ENCODE results near the gene STOX2.
"Not testable (repeated sequence)": the region's sequence is repeated elsewhere in the genome, so short reads cannot be mapped to it uniquely, and the experiment has no call there.

The STOX2 gene

GRCh38 chr4:184024637-184025036 lies 119.5 kb downstream of the STOX2 start:
- no peak for DNase-seq

GRCh38 chr4:184028561-184029374 lies 123.7 kb downstream of the STOX2 start:
- DNase-seq: no peak

- no peak for DNase-seq
Measured at GRCh38 chr4:184030036-184030435, 124.9 kb downstream of the STOX2 start.

DNA sequence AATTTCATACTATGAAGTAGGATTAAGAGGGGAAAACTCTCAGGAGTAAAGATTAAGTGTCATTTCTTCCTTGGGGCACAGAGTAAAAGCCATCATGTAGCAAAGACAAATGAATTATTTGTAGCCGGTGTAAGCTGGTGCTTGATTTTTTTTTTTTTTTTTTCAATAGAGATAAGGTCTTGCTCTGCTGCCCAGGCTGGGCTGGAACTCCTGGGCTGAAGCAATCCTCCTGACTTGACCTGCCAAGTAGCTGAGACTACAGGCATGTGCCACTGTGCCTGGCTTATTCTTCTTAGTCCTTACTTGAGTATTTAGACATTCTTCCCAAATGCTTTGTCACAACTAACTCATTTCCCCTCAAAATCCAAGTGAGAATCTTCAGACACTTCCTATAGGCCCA lies 125.7 kb downstream of the STOX2 start:
- DNase-seq: no peak

DNA sequence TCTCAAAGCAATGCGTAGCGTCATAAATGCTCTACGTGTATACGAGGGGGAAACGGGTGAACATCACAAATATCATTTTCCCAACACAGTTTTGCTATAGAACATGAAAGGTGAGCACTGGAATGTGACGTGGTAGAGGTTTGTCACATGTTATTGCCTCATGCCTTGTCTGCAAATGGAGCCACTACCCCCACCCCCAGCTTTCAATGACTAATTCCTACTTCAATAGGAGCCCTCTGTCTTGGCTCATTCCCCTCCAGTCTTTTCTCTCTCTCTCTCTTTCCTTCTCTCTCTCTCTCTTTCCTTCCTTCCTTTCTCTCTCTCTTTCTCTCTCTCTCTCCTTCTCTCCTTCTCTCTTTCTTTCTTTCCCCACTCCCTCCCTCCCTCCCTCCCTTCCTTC lies 127.0 kb downstream of the STOX2 start:
- no peak for DNase-seq

DNA sequence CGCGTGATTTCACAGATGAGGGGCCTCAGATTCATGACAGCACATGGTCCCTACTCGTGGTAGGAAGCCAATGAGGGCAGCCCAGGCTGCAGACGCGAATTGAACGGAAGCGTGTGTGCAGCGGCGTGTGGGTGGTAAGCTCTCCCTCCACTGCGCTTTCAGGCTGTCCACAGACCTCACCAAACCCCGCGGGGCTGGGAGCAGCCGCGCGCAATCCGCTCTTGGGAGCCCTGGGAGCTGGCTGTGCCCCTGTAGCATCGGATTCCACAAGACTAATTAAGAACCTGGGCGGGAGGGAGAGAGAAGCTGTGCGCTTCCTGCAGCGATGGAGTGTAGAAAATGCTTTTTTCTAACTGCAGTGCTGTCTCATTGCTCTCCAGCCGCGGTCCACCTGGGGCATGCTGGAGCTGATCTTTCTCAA lies 134.9 kb downstream of the STOX2 start:
- no peak for DNase-seq

GRCh38 chr4:184041156-184041555 lies 136.0 kb downstream of the STOX2 start:
- no peak for DNase-seq

DNA sequence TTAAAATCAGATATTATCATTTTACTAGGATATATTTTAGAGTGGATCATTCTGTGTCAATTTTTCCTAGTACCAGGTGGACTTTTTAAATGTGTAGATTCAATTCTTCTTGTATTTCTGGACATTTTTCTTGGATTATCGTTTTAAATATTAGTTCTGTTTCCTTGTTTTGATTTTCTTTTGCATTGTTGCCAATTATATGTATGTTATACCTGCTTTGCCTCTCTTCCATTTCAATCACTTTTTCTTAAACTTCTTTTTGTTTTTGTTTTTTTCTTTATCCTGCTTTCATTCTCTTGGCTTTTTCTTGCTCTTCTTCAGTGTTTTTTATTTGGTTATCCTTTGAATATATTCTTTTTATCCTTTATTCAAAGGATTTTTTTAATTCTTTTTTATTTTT lies 141.0 kb downstream of the STOX2 start:
- DNase-seq: no peak

- not testable (repeated sequence) for DNase-seq
Measured at GRCh38 chr4:184051262-184051661, 146.2 kb downstream of the STOX2 start.

DNA sequence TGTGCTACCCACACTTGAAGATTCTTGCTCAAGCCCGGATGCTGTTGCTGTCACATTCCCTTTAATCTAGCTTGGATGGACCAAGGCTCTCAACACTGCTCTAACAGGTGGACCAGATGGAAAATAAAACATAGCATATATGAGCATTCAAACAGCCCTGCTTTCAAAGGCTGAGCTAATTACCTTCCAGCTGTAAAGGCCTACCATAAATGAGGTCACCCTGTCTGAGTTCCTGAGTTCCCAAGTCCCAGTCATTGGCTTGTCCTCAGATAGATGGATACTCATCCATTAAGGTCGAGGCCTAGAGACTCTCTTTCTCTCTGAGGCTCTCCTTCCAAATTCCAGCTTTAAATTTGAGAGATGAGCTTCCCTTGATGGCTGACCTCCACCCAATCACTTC lies 147.5 kb downstream of the STOX2 start:
- no peak for DNase-seq

DNA sequence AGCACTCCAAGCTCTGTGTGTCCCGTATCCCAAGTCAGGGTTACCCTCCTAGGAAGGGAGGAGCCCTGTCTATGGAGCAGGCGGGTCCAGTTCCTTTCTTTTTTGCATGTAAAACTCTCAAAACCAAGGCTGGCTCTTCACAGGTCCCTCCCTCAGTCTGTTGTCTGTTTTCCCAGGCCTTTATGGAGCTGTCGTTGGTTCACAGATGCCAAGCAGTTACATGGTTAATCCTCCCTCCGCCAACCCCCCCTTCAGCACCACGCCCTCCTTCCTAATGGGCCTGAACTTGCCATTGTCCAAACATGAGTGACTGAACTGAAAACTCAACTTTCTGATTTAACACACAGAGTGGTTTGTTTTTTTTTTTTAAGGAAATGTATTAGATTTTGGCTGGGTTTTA lies 148.3 kb downstream of the STOX2 start:
- no peak for DNase-seq

DNA sequence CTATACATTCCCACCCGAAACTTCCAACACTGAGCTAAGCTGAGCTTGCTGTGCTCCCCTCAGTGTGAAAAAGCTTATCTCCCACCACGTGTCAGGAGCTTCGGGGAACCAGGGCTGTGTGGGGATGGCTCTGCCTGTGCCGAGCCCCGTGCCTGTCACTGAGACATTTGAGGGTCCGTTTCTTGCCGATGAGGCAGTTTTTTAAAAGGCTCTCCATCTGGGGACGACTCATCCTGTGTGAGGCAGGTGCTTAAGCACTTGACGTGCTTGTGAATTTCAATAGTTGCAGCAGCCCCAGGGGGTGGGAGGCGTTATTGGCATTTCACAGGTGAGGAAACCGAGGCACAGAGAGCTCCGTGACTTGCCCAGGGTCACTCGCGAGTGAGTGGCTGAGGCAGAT lies 151.8 kb downstream of the STOX2 start:
- DNase-seq: no peak

- DNase-seq: no peak
Measured at GRCh38 chr4:184058026-184058425, 152.9 kb downstream of the STOX2 start.

GRCh38 chr4:184059099-184059498 lies 154.0 kb downstream of the STOX2 start:
- no peak for DNase-seq

DNA sequence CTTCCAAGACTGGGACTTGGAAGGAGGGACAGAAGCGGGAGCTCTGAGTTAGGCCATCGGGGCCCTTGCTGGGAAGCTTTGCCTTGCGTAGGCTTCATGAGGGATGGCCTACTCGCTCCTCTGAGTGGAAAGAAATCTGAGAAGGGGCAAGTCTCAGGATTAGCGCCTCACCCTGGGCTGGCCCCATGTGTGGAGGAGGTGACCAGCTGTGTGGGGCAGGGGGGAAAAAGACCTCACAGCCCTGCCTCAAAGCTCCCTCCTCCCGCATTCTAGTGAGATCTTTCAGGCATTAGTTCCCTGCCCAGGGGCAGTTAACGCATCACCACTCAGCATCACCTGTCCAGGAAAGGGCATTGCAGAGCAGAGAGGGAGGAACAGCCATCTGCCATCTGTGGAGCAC lies 156.5 kb downstream of the STOX2 start:
- no peak for DNase-seq

DNA sequence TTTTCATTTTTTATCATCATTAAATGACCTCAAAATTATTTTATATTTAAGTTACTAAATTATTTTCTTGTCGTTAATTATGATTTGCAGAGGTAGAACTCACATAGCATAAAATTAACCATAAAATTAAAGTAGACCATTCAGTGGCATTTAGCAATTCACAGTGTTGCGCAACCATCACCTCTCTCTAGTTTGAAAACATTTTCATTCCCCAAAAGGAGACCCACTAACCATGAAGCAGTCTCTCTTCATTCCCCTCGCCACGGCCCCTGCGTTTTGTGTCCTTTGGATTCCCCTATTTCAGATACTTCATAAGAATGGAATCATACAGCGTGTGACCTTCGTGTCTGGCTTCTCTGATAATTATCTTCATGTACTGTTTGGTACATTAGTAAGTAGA lies 157.7 kb downstream of the STOX2 start:
- DNase-seq: no peak

DNA sequence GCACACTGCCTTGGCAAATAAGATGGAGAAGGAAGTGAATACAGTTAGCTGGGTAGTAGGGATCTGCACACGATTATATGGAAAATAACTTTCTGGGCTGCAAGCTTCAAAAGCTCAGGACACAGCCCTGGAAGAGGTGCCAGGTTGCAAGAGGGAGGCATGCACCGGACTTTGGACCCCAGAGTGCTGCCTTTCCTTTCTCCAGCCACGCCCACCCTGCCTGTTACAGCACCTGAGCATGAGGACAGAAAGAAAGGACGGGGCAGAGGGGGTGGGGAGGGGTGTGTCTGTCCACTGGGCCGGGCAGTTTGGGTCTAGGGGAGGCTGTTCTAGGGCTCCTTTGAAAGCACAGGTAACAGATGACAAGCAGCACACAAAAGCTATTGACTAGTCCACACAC lies 159.8 kb downstream of the STOX2 start:
- no peak for DNase-seq

DNA sequence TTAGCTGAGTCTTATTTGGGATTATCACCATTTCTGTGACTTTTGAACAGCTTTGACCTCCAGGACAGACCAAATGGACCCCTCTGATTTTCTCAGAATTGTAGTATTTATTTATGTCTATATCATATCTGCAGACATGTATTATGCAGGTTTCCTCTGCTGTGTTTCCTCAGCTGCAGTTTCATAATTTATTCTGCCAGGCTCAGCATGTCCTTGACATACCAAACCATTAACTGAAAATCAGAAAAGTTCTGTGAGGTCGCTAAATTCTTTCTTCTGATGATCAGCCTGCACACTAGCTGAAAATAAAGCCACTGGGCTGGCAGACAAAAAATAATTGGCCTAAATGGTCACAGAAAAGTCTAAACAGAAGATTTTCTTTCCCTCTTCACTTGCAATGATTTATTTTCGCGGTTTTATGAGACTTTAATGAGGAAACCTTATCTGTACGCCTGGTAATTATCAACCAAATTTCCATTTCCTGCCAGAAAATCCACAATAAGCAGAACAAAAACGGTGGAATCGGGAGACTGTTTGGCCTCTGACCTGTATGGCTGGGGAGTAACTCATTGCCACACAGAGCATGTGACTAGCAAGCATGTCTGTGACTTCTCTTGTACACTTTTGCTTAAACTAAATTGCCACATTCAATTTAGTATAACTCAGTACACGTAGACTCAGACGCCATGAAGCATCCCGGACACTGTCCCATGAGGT lies 161.6 kb downstream of the STOX2 start:
- no peak for DNase-seq

GRCh38 chr4:184067931-184068554 lies 162.9 kb downstream of the STOX2 start:
- DNase-seq: no peak

All from NCI-H2171 treated with DMSO at 0.1 percent for 48 hours (cell line).